Activated T-helper 1 cell treated with anti-CD3 and anti-CD28 coated beads, Interleukin-12 subunit alpha, Interleukin-12 subunit beta, Interleukin-2, Interleukin-4 antibody, amounts not matched to agents 30 ng/mL and 10 ng/mL and 1 ng/mL, durations not matched to agents 14 hours and 24 hours and 36 hours (primary cell): ENCODE measurements around the gene KRT40. TPM values are rescaled to one million over a fixed set of nuclear protein-coding genes. Genes with fewer than 3 reads are reported as not detected.

Experiments used
- DNase-seq: peaks from one replicate; pipeline ENCODE4 v3.0.0; 2021; ENCODE audit warnings: low spot score
- H3K27ac Mint-ChIP-seq: one replicate; pipeline ENCODE4 v1.8.0; 2021; ENCODE audit warnings: mild to moderate bottlenecking, mixed read lengths
- H3K27me3 Mint-ChIP-seq: one replicate; pipeline ENCODE4 v1.8.0; 2022; ENCODE audit warnings: mild to moderate bottlenecking, moderate library complexity, mixed read lengths; ENCODE audit not compliant: insufficient read depth
- H3K36me3 Mint-ChIP-seq: one replicate; pipeline ENCODE4 v1.8.0; 2021; ENCODE audit warnings: low read depth, mixed read lengths
- H3K4me1 Mint-ChIP-seq: one replicate; pipeline ENCODE4 v1.8.0; 2021; ENCODE audit warnings: low read depth, mixed read lengths
- H3K4me3 Mint-ChIP-seq: one replicate; pipeline ENCODE4 v1.8.0; 2021; ENCODE audit warnings: mild to moderate bottlenecking, moderate library complexity, mixed read lengths
- H3K9me3 Mint-ChIP-seq: one replicate; pipeline ENCODE4 v1.8.0; 2021; ENCODE audit warnings: mixed read lengths
- intact Hi-C: fragments of 100-400 bp; cut with micrococcal nuclease; formaldehyde crosslinking; loops from one replicate; pipeline ENCODE4 v1.15.1; 2024
- total RNA-seq: library from RNA; stranded (reverse); gene quantifications from 2 replicates; pipeline ENCODE4 v1.2.3, GENCODE V29; 2022

Gene KRT40
- not detected in 2 replicates for total RNA-seq

- H3K4me3 Mint-ChIP-seq = no peak within 1 kb of the TSS
- H3K27ac Mint-ChIP-seq = no peak within 1 kb of the TSS
- intact Hi-C loops = no loop called here
- H3K27me3 Mint-ChIP-seq = peaks cover 9% of the 10 kb centered on the region
- H3K4me1 Mint-ChIP-seq = no peaks in the 10 kb centered on the region
- H3K36me3 Mint-ChIP-seq = no peaks in the 10 kb centered on the region
- no peaks in the 10 kb centered on the region for H3K9me3 Mint-ChIP-seq
- DNase-seq = no peak
These were observed at the start of gene KRT40 for GRCh38 chr17:40984226-40984625. KRT40 (minus strand) TSS chr17:40984326; CDS start chr17:40984273, 53 bp downstream.

GRCh38 chr17:41029633-41030245, 45.6 kb upstream of the KRT40 start, which contains the start of gene KRTAP1-4:
KRTAP1-4 (minus strand) TSS chr17:41030195; CDS start chr17:41030078, 117 bp downstream.
- H3K27ac Mint-ChIP-seq = no peak within 1 kb of the TSS
- intact Hi-C loops = no loop called here
- H3K36me3 Mint-ChIP-seq = no peaks in the 10 kb centered on the region
- no peaks in the 10 kb centered on the region for H3K4me1 Mint-ChIP-seq
- H3K4me3 Mint-ChIP-seq = no peak within 1 kb of the TSS
- peaks cover 6% of the 10 kb centered on the region for H3K27me3 Mint-ChIP-seq
- no peak for DNase-seq
- H3K9me3 Mint-ChIP-seq = no peaks in the 10 kb centered on the region

GRCh38 chr17:41026715-41027471, 42.8 kb upstream of the KRT40 start, which contains the start of gene KRTAP1-5:
KRTAP1-5 (minus strand) TSS chr17:41027208; CDS start chr17:41027155, 53 bp downstream.
- H3K9me3 Mint-ChIP-seq = no peaks in the 10 kb centered on the region
- H3K4me1 Mint-ChIP-seq = no peaks in the 10 kb centered on the region
- H3K36me3 Mint-ChIP-seq = no peaks in the 10 kb centered on the region
- no peak within 1 kb of the TSS for H3K4me3 Mint-ChIP-seq
- no peak within 1 kb of the TSS for H3K27ac Mint-ChIP-seq
- no peak for DNase-seq
- H3K27me3 Mint-ChIP-seq = peaks cover 6% of the 10 kb centered on the region
- intact Hi-C loops = no loop called here

- no peak overlapping the region for H3K27ac Mint-ChIP-seq
- H3K4me1 Mint-ChIP-seq = no peaks in the 10 kb centered on the region
- H3K9me3 Mint-ChIP-seq = no peaks in the 10 kb centered on the region
These were observed 40.6 kb upstream of the KRT40 start for GRCh38 chr17:41024697-41025096.

GRCh38 chr17:41020336-41020735, 36.2 kb upstream of the KRT40 start:
- H3K27me3 Mint-ChIP-seq = peaks cover 2% of the 10 kb centered on the region
- intact Hi-C loops = no loop called here

More at GRCh38 chr17:41024697-41025096, 40.6 kb upstream of the KRT40 start:
- no peaks in the 10 kb centered on the region for H3K36me3 Mint-ChIP-seq
- no peak for DNase-seq
- no peak overlapping the region for H3K4me3 Mint-ChIP-seq
- intact Hi-C loops = no loop called here
- H3K27me3 Mint-ChIP-seq = peaks cover 2% of the 10 kb centered on the region

GRCh38 chr17:41019415-41019814, 35.3 kb upstream of the KRT40 start:
- no peak overlapping the region for H3K4me3 Mint-ChIP-seq
- H3K9me3 Mint-ChIP-seq = no peaks in the 10 kb centered on the region
- no peaks in the 10 kb centered on the region for H3K36me3 Mint-ChIP-seq
- no peak overlapping the region for H3K27ac Mint-ChIP-seq
- H3K27me3 Mint-ChIP-seq = peaks cover 2% of the 10 kb centered on the region
- DNase-seq = no peak
- intact Hi-C loops = no loop called here
- H3K4me1 Mint-ChIP-seq = no peaks in the 10 kb centered on the region

More at GRCh38 chr17:41020336-41020735, 36.2 kb upstream of the KRT40 start:
- Mint-ChIP-seq H3K4me1 (no peaks in the 10 kb centered on the region), H3K36me3 (no peaks in the 10 kb centered on the region), H3K4me3 (no peak overlapping the region), H3K9me3 (no peaks in the 10 kb centered on the region), H3K27ac (no peak overlapping the region)
- no peak for DNase-seq

- no peak for DNase-seq
- intact Hi-C loops = no loop called here
- Mint-ChIP-seq H3K4me1 (no peaks in the 10 kb centered on the region), H3K27me3 (peaks cover 2% of the 10 kb centered on the region), H3K9me3 (no peaks in the 10 kb centered on the region), H3K36me3 (no peaks in the 10 kb centered on the region), H3K4me3 (no peak overlapping the region), H3K27ac (no peak overlapping the region)
These were observed 34.4 kb upstream of the KRT40 start for GRCh38 chr17:41018541-41018940.

GRCh38 chr17:41016578-41017215, 32.6 kb upstream of the KRT40 start:
- H3K9me3 Mint-ChIP-seq = no peaks in the 10 kb centered on the region
- intact Hi-C loops = no loop called here
- H3K27me3 Mint-ChIP-seq = peaks cover 4% of the 10 kb centered on the region
- H3K27ac Mint-ChIP-seq = no peak overlapping the region
- no peak overlapping the region for H3K4me3 Mint-ChIP-seq
- no peak for DNase-seq
- no peaks in the 10 kb centered on the region for H3K4me1 Mint-ChIP-seq
- H3K36me3 Mint-ChIP-seq = no peaks in the 10 kb centered on the region

GRCh38 chr17:41015454-41015853, 31.3 kb upstream of the KRT40 start:
- no peaks in the 10 kb centered on the region for H3K4me1 Mint-ChIP-seq
- no peak overlapping the region for H3K27ac Mint-ChIP-seq
- peaks cover 6% of the 10 kb centered on the region for H3K27me3 Mint-ChIP-seq
- intact Hi-C loops = no loop called here
- no peaks in the 10 kb centered on the region for H3K36me3 Mint-ChIP-seq
- no peak overlapping the region for H3K4me3 Mint-ChIP-seq
- no peaks in the 10 kb centered on the region for H3K9me3 Mint-ChIP-seq
- no peak for DNase-seq

GRCh38 chr17:41013606-41014005, 29.5 kb upstream of the KRT40 start:
- Mint-ChIP-seq H3K27ac (no peak overlapping the region), H3K36me3 (no peaks in the 10 kb centered on the region), H3K4me1 (no peaks in the 10 kb centered on the region), H3K4me3 (no peak overlapping the region), H3K27me3 (peaks cover 8% of the 10 kb centered on the region), H3K9me3 (no peaks in the 10 kb centered on the region)
- DNase-seq = no peak
- intact Hi-C loops = no loop called here

GRCh38 chr17:41013181-41013580, 29.1 kb upstream of the KRT40 start:
- intact Hi-C loops = no loop called here
- no peaks in the 10 kb centered on the region for H3K9me3 Mint-ChIP-seq
- no peak overlapping the region for H3K4me3 Mint-ChIP-seq
- no peaks in the 10 kb centered on the region for H3K36me3 Mint-ChIP-seq
- no peak for DNase-seq
- H3K4me1 Mint-ChIP-seq = no peaks in the 10 kb centered on the region
- H3K27ac Mint-ChIP-seq = no peak overlapping the region
- peaks cover 9% of the 10 kb centered on the region for H3K27me3 Mint-ChIP-seq

GRCh38 chr17:41012326-41013120, 28.4 kb upstream of the KRT40 start:
- intact Hi-C loops = no loop called here
- Mint-ChIP-seq H3K27me3 (peaks cover 10% of the 10 kb centered on the region), H3K27ac (no peak overlapping the region), H3K4me3 (no peak overlapping the region), H3K4me1 (no peaks in the 10 kb centered on the region), H3K9me3 (no peaks in the 10 kb centered on the region), H3K36me3 (no peaks in the 10 kb centered on the region)
- no peak for DNase-seq
